GM10248 (cell line): ENCODE results near the gene SNTG2.

Experiments
- CTCF ChIA-PET: fragments of 300-600 bp; sonication (Branson Sonifier 250); formaldehyde crosslinking; extraction: SDS; loops from one replicate; lab custom pipeline; 2021; ENCODE audit warnings: antibody characterized with exemption; lab: Yijun Ruan, JAX
- POLR2A ChIA-PET: fragments of 350-650 bp; sonication (Branson Sonifier 250); formaldehyde crosslinking; extraction: SDS; loops from one replicate; lab custom pipeline; 2020; ENCODE audit warnings: antibody characterized with exemption; lab: Yijun Ruan, JAX
- DNase-seq: peaks from one replicate; pipeline ENCODE4 v3.0.0; 2012; ENCODE audit errors: extremely low spot score
- TF ChIP-seq, protein P1 (sequence below): IDR thresholded peaks from 2 replicates; pipeline ENCODE4 v1.5.1; 2012; ENCODE audit warnings: mild to moderate bottlenecking, low read depth; ENCODE audit errors: extremely low read depth, missing control alignments, control extremely low read depth

SNTG2 gene

DNA sequence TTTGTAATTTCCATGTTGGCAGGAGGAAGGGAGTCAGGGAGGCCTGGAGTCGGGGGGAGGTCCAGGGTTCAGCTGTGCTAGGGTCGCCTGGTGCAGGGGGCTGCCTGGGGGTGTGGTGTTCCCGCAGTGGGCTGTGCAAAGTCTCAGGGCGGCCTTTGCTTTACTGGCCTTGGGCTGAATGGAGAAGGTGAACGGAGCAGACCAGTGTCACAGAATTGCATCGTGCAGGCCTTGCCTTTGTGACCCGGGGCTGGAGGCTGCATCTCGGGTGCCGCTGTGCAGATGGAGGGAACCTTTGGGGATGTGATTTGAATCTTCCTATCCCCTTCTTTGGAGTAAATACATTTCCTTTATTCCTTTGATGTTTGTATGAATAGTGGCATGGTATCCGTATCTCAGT is 8.8 kb downstream of the SNTG2 start:
- ChIA-PET CTCF (no interaction called here), POLR2A (no interaction called here)
- no peak for DNase-seq
- TF ChIP-seq, protein P1, sequence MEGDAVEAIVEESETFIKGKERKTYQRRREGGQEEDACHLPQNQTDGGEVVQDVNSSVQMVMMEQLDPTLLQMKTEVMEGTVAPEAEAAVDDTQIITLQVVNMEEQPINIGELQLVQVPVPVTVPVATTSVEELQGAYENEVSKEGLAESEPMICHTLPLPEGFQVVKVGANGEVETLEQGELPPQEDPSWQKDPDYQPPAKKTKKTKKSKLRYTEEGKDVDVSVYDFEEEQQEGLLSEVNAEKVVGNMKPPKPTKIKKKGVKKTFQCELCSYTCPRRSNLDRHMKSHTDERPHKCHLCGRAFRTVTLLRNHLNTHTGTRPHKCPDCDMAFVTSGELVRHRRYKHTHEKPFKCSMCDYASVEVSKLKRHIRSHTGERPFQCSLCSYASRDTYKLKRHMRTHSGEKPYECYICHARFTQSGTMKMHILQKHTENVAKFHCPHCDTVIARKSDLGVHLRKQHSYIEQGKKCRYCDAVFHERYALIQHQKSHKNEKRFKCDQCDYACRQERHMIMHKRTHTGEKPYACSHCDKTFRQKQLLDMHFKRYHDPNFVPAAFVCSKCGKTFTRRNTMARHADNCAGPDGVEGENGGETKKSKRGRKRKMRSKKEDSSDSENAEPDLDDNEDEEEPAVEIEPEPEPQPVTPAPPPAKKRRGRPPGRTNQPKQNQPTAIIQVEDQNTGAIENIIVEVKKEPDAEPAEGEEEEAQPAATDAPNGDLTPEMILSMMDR: no peak

DNA sequence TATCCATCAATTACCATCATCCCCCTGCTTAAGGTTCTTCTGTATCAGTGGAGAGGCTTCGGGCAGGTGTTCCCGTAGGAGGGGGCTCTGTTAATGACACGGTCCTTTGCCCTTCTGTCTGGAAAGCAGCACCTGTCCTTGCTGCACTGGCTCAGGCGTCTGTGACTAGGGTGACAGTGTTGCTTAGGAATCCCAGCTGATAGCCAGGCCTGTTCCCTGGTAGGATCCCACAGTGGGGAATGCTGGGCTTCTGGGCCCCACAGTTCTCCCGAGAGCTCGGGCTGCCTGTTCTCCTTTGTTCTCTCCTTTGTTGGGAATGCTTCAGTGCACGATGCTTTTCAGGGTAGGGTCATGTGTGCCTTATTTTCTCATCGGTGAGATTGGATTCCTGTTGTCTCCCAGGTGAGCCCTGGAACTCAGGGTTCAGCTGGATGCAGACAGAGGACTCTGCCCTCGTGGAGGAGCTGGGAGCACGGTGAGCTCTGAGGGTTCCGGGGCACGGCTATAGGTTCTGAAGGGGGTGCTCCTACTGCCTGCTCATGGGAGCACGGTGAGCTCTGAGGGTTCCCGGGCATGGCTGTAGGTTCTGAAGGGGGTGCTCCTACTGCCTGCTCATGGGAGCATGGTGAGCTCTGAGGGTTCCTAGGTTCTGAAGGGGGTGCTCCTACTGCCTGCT is 9.6 kb downstream of the SNTG2 start:
- ChIA-PET CTCF (no interaction called here), POLR2A (no interaction called here)
- TF ChIP-seq, protein P1: no peak
- DNase-seq: no peak

DNA sequence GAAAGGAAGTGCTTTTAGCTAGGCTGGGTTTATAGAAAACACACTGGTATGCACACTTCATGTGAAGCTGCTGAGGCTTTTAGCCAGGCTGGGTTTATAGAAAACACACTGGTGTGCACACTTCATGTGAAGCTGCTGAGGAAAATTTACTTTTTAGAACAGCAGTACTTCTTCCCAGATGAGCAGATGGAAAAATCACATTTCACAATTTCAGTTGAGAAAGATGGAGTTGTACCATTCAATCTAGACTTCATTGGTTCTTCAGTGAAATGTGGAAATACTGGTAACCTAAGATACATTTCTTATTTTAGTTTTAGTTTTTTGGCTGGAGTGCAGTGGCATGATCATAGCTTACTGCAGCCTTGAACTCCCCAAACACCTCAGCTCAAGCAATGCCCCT is 11.1 kb downstream of the SNTG2 start:
- ChIA-PET CTCF (interaction anchor here (0.6 kb wide), 1 partner anchor 247 kb away, joined by 3 read pairs; no protein-coding TSS in a partner anchor), POLR2A (no interaction called here)
- no peak for DNase-seq
- TF ChIP-seq, protein P1: no peak

DNA sequence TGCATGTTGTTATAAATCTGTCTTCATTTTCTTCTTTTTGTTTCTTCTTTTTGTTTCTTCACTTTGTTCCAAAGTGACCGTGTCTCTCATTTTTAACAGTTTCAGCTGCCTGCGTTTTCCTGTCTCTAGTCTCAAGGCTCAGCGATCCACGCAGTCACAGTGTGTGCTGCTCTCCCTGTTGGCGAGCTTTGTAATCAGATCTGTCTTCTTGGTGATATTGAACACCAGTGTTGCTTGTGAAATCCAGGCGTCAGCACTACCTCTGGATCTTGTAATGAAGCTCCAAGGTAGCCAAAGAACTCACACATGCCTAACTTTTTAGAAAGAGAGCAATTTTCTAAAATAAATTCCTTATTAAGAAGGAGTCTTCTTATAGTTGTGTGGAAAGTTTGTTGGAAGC is 13.2 kb downstream of the SNTG2 start:
- ChIA-PET CTCF (no interaction called here), POLR2A (no interaction called here)
- TF ChIP-seq, protein P1: no peak
- DNase-seq: no peak

DNA sequence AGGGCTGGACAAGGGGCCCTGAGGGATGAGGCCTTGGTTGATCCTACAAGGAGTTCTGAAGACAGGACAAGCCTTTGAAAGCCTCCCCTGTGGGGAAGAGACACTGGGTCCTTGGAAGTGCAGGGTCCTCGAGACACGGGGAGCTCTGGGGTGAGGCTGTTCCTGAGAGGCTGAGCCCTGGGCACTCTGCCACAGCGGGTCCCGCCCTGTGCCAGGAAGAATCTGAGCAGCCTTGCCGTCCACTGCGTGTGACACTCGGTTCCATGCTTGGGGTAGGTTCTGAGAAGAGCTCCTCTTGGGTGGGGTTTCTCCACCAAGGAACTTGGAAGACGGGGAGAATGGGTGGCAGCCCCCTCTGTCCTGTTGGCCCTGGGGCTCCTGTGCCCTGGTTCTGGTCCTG is 13.9 kb downstream of the SNTG2 start:
- ChIA-PET POLR2A (no interaction called here), CTCF (no interaction called here)
- DNase-seq: no peak
- TF ChIP-seq, protein P1: no peak

DNA sequence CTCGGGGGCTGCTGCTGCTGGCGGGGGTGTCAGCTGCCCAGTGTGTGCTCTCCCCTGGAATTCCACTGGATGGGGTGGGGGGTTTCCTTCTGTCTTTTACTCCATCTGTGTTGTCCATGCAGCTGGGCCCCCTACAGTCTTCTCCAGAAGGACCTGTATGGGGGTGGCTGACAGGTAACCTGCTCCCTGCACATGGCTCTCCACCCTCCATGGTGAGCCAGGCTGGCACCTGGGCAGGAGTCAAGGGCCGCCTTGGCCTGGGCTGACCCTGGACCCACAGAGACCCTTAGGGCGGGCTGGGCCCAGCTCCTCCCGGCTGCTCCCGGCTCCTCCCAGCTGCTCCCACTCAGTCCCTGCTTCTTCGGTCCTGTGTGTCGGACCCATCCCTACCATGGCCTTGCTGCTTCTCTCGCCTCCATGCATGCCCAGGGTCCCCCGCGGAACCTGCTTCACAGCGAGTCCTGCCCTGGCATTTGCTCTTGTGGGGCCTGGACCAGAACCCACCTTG is 15.0 kb downstream of the SNTG2 start:
- CTCF ChIA-PET: no interaction called here
- no peak for DNase-seq
- TF ChIP-seq, protein P1: no peak
- POLR2A ChIA-PET: no interaction called here

DNA sequence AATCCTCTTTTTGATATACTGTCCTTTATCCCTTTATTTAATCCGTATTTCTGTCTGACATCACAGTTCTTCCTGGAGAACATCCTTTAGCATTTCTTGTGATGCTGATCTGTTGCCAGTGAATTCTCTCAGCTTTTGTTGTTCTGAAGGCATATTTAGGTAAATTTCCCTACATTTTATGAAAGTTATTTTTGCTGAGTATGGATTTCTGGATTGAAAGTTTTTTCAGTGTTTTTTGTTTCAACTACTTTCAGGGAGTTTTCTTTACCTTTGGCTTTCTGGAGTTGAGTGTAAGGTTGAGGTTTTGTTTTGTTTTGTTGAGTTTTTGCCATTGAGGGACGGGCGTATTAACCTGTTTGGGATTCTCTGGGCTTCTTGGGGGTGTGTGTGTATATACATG is 22.5 kb downstream of the SNTG2 start:
- ChIA-PET CTCF (interaction anchor here (0.9 kb wide), 1 partner anchor 578 kb away, joined by 3 read pairs; no protein-coding TSS in a partner anchor), POLR2A (no interaction called here)
- DNase-seq: no peak
- TF ChIP-seq, protein P1: no peak
